ENCODE measurements around the gene GRK6.

Gene GRK6

DNA sequence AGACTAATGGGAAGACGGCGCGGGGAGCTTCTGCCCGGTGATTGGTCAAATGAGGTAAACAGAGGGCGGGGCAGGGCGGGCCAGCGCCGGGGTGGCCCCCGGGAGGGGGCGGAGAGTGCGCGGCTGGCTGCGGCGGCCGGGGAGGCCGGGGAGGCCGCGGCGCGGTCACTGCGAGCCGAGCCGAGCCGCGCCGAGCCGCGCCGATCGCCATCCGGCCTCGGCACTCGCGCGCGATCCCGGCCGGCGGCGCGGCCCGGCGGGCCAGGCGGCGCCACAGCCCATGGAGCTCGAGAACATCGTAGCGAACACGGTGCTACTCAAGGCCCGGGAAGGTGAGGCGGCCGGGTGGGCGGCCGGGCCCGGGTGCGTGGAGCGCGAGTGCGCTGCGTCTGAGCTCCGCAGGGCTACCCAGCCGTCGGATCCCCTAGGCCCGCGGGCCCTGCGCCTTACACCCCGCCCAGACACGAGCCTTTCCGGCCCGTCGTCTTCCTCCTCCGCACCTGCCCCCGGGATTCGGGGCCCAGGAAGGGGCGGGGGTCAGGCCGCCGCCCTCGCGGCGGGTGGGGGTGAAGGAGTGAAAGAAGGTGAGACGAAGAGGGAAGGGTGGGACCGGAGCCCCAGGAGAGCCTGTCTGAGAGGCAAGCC, at the start of gene GRK6:
TSS of gene GRK6 (plus strand) at position 111 of the 645 bp plus-strand sequence. CDS start at position 281, 170 bp downstream.
- DNase-seq: peak; percentile 73

DNA sequence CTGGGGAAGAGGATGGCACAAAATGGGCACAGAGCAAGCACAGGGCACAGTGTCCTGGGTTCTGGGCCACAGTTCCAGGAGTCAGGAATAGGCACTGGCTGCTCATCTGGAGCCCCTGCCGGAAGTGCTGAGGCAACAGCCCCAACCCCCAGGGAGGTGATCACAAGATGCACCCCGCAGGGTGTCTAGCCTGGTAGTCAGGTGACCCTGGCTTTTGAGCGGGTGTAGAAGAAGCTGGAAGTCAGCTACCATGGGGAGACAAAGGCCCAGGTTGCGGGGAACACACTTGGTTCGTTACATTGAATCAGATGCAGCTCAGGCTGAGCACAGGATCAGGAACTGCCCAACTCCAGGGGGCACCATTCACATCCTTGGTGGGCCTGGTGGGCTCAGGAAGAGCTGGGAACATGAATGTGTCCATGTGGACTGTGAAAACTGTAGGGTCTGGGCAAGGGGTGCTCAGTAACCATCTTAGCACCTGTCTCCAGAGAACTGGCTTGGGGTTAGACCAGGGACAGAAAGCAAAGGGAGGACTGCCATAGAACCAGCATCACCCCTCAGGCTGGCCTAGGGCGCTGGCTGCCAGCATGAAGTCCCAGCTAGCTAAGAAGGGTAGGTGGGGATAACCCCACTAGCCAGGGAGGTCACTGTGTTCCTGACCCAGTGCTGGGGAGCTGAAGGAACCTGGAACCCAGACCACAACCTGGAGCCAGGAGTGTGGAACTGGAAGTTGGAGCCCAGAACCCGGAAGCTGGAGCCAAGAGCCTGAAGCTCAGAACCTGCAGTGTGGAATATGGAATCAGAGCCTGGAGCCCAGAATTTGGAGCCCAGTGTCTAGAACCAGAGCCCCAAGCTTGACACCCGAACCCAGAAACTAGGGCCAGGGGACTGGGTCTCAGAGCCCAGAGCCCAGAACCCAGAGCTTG, 48.4 kb upstream of the GRK6 start:
- no peak for DNase-seq

DNA sequence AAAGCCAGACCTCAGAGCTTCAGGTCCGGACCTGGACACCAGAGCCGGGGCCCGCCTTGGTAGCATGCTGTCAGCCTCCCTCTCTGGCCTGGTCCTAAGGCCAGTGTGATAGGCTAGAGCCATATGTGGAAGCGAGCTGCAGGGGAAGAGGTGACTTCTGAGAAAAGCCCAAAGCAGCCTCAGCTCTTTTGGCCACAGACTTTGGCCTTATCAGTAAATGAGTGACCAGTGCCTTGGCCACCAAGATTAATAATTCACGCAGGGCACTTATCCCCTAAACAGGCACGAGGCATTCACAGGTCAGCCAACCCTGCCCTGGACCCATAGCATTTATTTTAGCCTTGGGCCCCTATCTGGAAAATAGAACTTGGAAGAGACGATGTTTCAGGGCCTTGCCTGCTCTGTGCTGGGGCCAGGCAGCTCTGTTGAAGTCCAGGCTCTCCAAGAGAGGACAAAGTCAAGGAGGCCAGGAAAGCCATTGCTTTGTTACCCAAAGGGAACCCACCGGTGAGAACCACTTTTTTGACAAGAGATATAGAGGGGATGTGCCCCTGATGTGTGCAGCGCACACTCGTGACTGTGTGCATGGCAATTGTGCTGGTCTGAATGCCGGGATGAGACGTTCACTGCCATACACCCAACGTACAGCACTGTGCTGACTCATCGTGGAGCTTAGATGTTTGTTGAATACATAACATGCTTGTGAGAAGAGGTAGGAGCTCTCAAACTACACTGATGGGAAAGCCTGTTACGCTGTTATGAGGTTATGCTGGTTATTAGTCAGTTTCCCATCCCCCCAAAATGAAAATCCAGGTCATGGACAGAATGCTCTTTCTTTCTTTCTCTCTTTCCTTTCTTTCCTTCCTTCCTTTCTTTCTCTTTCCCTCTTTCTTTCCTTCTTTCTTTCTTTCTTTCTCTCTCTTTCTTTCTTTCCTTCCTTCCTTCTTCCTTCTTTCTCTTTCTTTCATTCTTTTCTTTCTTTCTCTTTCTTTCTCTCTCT, 47.3 kb upstream of the GRK6 start:
- peak; percentile 82 for DNase-seq

DNA sequence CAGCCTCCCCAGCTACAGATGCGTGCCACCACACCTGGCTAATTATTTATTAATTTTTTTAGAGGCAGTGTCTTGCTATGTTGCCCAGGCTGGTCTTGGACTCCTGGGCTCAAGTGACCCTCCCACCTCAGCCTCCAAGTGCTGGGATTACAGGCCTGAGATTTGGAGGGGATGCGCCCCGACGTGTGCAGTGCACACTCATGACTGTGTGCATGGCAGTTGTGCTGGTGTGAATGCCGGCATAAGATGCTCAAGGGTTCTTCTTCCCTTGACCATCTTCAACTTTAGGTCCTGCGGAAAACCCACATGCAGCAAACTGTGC, 45.7 kb upstream of the GRK6 start:
- no peak for DNase-seq

DNA sequence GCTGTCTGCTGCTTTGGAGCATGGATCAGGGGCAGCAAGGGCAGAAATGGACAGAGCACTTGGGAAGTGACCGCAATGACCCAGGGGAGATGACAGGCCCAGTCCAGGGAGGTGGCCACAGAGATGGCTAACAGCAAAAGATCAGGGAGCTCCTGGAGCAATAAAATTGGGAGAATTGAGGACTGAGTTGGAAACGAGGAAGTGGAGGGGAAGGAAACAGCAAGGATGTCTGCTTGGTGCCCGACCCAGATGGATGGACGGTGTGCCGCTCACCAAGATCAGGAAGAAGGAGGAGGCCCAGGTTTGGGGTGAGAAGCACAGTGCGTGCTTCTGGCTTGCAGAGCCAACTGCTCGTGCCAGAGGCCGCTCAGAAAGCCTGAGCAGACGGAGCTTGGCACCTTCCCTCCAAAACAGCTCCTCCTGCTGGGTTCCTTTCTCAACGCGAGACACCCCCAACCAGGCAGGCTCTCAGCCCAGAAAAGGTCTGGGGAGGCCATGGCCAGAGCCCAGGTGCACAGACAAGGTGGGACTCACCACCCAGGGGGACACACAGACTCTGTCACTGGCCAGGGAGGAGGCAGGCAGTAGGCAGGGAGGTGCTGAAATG, 44.0 kb upstream of the GRK6 start:
- DNase-seq: peak; percentile 82

DNA sequence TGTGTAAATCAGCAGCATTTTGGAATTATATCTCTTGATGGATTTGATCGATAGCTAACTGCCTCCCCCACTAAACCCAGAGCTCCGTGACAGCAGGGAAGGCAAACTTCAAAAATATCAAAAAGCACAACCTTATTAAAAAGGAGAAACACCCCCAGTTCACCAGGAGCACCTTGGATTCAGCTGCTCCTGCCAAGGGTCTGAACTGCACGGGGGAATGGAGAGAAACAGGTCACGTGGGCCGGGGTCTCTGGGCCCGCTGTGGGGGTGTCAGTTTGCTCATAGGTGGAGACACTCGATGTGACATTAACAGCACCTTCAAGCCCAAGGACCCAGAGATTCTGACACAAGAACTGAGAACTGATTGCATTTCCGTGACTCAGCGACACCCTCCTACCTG, 43.3 kb upstream of the GRK6 start:
- DNase-seq: no peak

DNA sequence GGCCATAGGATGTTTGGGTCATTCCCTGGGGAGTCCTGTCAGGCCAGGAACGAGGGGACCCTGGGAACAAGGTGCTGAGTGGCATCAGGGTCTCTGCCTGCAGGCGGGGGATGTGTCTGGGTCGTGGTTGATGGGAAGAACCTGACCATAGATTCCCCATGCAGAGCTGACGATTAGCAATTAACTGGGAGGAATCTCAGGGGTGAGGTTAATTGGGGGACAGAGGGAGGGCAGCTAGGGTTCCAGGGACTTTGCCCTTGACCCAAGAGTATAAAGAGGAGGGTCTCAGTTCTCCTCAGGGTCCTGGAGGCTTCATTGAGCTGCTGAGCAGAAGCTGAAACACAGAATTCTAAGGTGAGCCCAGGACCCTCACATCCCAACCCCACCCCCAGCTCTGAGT, 42.3 kb upstream of the GRK6 start, which contains the start of gene SLC34A1:
TSS of gene SLC34A1 (plus strand) at position 301 of the 400 bp plus-strand sequence. CDS start 1,308 bp downstream, outside the sequence.
- no peak for DNase-seq

DNA sequence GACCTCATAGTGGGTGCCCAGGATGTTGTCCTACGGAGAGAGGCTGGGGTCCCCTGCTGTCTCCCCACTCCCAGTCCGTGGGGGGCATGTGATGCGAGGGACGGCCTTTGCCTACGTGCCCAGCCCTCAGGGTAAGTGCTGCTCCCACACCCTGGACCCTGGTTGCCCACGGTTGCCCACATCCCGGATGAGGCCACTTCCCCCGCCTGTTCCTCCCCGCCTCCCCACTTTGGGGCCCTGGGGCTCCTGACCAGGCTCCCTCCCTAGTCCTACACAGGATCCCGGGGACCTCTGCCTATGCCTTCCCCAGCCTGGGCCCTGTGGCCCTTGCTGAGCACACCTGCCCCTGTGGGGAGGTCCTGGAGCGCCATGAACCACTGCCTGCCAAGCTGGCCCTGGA, 40.8 kb upstream of the GRK6 start:
- DNase-seq: no peak

DNA sequence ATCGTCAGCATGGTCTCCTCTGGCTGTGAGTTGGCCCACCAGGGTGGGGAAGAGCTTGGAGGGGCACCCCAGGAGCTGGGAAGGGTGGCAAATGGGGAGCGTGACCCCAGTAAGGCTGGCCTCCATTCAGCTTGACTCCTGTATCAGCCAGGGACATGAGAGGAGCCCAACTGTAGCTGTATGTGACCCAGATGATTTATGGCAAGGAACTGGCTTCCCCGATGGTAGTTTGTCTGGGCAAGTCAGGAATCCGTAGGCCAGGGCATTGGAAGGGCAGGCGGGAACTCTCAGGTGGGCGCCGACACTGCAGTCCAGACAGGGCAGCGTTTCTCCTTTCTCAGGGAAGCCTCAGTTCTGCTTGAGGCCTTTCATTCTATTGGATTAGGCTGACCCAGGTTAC, 39.9 kb upstream of the GRK6 start:
- DNase-seq: no peak

DNA sequence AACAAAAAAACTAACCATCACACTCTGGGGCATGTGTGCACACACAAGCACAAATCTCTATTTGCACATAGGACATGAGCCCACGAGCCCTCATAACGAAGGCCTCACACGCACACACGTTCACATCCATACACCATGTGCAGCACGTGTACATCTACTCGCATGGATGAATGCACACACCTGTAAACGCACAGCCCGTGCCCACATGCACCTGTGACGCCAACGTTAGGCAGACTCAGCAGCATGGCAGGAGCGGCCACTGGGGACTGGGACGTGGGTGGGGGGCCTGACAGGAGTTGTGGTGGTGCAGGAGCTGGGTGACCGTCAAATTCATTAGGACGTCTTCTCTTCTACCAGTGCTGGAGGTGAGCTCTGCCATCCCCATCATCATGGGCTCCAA, 39.1 kb upstream of the GRK6 start:
- no peak for DNase-seq

DNA sequence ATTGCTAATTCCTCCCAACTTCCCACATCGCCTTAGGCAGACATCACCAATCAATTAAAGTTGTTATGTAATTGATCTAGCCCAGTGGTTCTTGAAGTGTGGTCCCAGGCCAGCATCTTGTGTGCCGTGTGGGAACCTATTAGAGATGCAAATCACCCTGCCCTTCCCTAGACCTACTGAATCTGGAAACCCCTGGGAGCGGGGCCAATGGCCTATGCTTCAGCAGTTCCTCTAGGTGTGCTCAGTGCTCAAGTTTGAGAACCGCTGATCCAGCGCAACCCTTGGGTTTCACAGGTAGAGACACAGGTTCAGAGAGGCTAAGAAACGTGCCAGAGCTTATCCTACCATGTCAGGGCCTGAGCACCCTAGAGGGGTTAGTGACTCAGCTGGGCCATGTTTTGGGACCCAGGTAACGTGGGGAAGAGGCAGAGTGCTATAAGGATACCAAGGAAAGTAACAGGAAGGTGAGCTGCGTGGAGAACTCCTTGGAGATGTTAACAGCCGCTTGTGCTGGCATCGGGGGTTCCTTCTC, 37.9 kb upstream of the GRK6 start:
- no peak for DNase-seq

DNA sequence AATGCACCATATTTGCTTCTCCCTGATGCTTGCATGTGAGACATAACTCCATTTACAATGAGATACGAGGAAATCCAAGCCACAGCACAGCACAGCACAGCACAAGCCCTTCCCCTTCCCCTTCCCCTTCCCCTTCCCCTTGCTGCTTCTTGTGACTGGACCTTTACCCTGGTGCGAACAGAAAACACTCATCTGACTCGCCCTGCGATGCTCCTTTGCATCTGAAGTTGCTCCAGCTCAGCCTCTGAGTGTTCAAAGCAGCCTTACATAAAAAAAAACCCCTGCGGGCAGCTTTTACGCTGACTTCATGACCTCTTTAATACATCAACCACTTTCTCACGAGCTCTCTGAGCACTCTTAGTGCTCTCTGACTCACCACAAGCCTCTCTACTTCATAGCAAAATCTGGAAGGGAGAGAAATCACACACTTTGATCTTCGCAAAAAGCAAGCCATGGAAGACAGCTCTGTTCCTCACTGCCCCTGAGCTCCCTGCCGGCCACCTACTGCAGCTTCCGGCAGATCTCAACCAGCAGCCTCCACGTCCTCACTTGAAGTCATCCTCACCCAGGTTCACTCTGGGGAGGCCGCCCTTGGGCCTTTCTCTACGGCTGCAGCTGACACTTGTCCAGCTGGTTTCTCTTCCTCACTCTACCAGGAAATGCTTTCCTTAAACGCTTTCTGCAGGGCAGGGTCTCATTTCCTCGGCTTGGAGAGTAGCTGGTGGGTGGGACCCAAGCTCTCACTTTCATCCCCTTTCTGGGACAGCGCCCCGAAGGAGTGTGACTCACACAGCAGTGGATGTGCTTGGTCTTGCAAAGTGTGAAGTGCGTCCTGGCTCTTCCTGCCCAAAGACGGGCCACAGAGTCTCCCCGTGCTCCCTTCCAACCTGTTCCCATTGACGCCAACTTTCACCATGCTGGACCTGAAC, 37.0 kb upstream of the GRK6 start:
- DNase-seq: no peak

DNA sequence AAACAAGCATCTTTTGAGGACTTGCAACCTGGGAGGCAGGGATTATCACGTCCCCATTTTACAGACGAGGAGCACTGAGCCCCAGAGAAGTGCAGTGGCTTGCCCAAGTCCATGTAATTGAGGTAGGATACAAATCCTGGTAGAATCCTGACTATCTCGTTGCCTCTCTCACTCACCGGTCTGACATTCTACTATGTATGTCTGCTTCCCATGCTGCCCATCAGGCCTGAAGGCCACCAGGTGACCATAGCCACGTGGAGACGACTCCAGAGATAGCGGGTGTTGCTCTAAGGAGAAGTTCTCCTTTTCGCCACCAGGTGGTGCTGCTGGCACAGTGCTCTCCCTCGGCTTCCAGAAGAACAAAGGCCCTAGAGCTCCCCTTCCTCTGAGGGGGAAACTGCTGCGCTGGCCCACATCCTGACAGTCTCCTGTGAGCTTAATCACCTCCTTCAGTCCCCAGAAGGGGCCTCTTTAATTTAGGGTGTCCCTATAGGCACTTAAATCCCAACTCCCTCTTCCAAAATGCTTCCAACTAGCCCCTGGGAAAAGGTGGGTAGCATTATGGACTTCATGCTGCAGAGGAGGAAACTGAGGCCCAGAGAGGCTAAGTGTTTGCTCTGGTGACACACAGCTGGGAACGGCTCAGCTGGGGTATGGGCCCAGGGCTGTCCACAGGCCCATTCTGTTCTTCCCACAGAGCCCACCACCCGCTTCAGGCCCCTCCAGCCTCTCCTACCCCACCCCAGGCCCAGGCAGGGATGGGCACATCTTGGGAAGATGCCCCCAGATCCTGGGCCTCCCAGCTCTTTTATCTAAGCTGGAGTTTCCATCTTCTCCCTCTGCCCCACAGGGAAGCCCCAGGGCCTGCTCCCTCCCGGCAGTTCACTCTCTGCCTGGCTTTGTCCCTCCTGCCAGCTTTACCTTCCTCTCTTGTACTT, 35.8 kb upstream of the GRK6 start:
- peak; percentile 92 for DNase-seq

DNA sequence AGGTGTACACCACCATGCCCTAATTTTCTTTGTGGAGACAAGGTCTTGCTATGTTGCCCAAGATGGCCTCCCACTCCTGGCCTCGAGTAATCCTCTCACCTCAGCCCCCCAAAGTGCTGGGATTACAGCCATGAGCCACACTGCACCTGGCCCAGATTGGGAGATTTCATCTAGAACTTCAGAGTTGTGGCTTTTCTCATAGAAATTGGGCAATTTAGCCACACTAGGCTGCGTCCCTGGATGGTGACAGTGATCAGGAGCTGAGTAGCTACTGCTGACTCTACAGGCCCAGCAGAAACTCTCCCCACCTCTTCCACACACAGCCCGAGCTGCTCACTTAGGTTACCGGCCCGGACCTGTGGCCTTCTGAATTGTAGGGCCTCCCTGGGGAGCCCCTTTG, 33.7 kb upstream of the GRK6 start:
- peak; percentile 50 for DNase-seq

DNA sequence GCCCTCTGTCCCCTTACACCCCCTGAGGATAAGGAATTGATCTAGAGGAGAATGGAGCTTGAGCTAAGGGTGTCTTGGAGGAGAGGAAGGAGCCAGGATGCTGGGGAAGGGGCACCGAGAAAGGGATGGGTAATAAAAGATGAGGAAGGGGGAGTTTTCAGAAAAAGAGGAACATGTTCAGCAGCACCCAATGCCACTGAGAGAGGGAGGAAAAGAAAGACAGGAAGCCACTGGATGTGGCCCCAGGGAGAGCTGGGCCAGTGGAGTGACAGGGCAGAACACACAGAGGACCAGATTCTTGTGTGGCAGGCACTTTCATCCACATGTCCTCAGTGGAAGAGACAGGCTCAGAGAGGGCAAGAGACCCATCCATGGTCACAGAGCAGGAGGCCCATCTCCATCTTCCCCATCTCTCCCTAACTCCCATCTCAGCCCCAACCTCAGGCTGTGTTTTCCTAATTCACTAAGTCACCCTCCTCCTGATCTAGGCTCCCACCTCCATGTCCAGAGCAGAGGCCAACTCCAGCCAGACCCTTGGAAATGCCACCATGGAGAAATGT, 33.2 kb upstream of the GRK6 start:
- peak; percentile 47 for DNase-seq

DNA sequence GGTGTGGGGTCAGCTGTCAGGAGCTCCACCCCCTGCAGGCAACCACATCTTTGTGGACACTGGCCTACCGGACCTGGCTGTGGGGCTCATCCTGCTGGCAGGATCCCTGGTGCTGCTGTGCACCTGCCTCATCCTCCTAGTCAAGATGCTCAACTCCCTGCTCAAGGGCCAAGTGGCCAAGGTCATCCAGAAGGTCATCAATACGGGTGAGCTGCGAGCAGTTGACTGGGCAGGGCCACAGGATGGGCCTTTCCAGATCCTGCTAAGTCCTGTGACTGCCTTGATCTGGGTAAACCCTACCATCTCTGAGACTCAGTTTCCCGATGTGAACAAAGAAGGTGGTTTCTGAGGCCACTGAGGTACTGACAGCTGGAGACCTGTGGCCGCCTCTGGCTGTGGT, 32.5 kb upstream of the GRK6 start:
- no peak for DNase-seq

DNA sequence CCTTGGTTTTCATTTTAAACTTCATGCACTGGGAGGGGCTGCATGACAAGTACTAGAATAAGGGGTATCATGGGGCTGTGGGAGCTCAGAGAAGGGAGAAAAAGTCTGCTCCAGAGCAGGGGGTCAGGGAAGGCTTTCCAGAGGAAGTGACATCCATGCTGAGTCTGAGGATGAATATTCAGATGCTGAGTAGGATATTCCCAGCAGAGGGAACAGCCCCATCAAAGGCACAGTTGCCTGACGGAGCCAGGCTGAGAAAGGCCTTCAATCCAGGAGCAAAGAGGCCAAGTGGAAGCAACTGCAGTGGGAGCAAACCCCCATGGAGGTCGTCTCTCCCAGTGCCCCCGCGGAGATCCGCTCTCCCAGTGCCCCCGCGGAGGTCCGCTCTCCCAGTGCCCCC, 30.4 kb upstream of the GRK6 start:
- DNase-seq: no peak

DNA sequence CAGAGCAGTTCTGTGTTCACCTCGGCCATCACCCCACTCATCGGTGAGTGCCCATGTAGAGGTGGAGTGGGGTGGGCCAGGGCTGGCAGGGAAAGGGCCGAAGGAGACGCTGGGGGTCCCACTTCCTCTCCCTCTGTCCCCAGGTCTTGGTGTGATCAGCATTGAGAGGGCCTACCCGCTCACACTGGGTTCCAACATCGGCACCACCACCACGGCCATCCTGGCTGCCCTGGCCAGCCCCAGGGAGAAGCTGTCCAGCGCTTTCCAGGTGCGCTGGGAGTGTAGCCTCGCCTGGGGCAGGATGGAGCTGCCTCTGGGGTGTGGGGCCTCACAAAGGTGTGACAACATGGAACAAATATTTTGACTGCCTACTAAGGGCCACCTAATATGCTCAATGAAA, 29.7 kb upstream of the GRK6 start:
- no peak for DNase-seq

DNA sequence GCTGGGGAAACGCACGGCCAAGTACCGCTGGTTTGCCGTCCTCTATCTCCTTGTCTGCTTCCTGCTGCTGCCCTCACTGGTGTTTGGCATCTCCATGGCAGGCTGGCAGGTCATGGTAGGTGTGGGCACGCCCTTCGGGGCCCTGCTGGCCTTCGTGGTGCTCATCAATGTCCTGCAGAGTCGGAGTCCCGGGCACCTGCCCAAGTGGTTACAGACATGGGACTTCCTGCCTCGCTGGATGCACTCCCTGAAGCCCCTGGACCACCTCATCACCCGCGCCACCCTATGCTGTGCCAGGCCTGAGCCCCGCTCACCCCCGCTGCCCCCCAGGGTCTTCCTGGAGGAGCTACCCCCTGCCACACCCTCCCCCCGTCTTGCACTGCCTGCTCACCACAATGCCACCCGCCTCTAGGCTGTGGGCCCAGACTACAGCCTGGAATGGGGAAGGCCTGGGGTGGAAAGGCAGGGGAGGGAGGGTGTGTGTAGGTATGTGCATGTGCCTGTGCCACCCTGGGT, 28.5 kb upstream of the GRK6 start:
- DNase-seq: no peak

Measured in hematopoietic multipotent progenitor cell treated with erythropoietin and hydrocortisone succinate and interleukin-3 and kit ligand, for 4 days (in vitro differentiated cells).